ENCODE results near the gene PPA1. TPM values are rescaled to one million over a fixed set of nuclear protein-coding genes. Genes with fewer than 3 reads are reported as not detected.
A peak's percentile ranks its signal among the peaks of the same experiment; 100 is the strongest.
"Not testable (repeated sequence)": the region's sequence is repeated elsewhere in the genome, so short reads cannot be mapped to it uniquely, and the experiment has no call there.

Gene PPA1
- total RNA-seq, 8 experiments from 2014 or later: 113 to 213 (median 168) TPM

- H3K27ac ChIP-seq: no peak overlapping the region
- in situ Hi-C loops (cut with MboI; ENCODE audit: low pct_unique_long_range_greater_than_20kb in 2 of 9, low sequenced_read_pairs in 9 of 9, unreplicated experiment in 9 of 9): loop anchor here in 2 of 9 experiments (25.0 kb wide), 1 partner anchor 115 kb away; no protein-coding TSS in a partner anchor
- peaks cover 0 to 2% of the 10 kb centered on the region in 2 donors for H3K4me1 ChIP-seq (replicated peaks in 1 of 2)
- ATAC-seq (replicated peaks in 6 of 8): peak in 1 of 8 experiments; percentile 49
- no peak overlapping the region for H3K4me3 ChIP-seq
- 30 to 86% (median 77%) methylated on average over 1 to 6 of the region's 6 CpGs for WGBS, 10 experiments
Measured at GRCh38 chr10:70247360-70247759, 14.1 kb upstream of the PPA1 start.

GRCh38 chr10:70241081-70241480 lies 7.9 kb upstream of the PPA1 start:
- H3K4me1 ChIP-seq (replicated peaks in 1 of 2): no peaks in the 10 kb centered on the region
- H3K4me3 ChIP-seq: no peak overlapping the region
- in situ Hi-C loops (cut with MboI; ENCODE audit: low pct_unique_long_range_greater_than_20kb in 2 of 9, low sequenced_read_pairs in 9 of 9, unreplicated experiment in 9 of 9): loop anchor here in 2 of 9 experiments (25.0 kb wide), 1 partner anchor 121 kb away; no protein-coding TSS in a partner anchor
- no peak overlapping the region for H3K27ac ChIP-seq
- no peak for ATAC-seq (replicated peaks in 6 of 8)
- WGBS, 10 experiments: 33 to 100% (median 83%) methylated on average over 1 to 3 of the region's 3 CpGs; no CpG with 5 or more reads in 4 of the 10 experiments

- in situ Hi-C loops (cut with MboI; ENCODE audit: low pct_unique_long_range_greater_than_20kb in 2 of 9, low sequenced_read_pairs in 9 of 9, unreplicated experiment in 9 of 9): loop anchor here in 2 of 9 experiments (25.0 kb wide), 1 partner anchor 122 kb away; no protein-coding TSS in a partner anchor
- not testable (repeated sequence) for H3K27ac ChIP-seq; ATAC-seq (replicated peaks in 6 of 8); H3K4me3 ChIP-seq; H3K4me1 ChIP-seq (replicated peaks in 1 of 2)
- no CpG with 5 or more reads among the region's 21 CpGs for WGBS, 10 experiments
Measured at GRCh38 chr10:70239986-70240385, 6.8 kb upstream of the PPA1 start.

- 77% methylated on average over 5 of the region's 55 CpGs; no CpG with 5 or more reads in 9 of the 10 experiments for WGBS, 10 experiments
- in situ Hi-C loops (cut with MboI; ENCODE audit: low pct_unique_long_range_greater_than_20kb in 2 of 9, low sequenced_read_pairs in 9 of 9, unreplicated experiment in 9 of 9): loop anchor here in 2 of 9 experiments (25.0 kb wide), 1 partner anchor 123 kb away; no protein-coding TSS in a partner anchor
- not testable (repeated sequence) for ATAC-seq (replicated peaks in 6 of 8)
Measured at GRCh38 chr10:70239077-70239976, 6.1 kb upstream of the PPA1 start.

GRCh38 chr10:70237958-70238536 lies 4.8 kb upstream of the PPA1 start:
- in situ Hi-C loops (cut with MboI; ENCODE audit: low pct_unique_long_range_greater_than_20kb in 2 of 9, low sequenced_read_pairs in 9 of 9, unreplicated experiment in 9 of 9): loop anchor here in 2 of 9 experiments (25.0 kb wide), 1 partner anchor 124 kb away; no protein-coding TSS in a partner anchor
- WGBS, 10 experiments: 60 to 86% (median 75%) methylated on average over 1 to 3 of the region's 6 CpGs; no CpG with 5 or more reads in 6 of the 10 experiments
- H3K4me3 ChIP-seq; ATAC-seq (replicated peaks in 6 of 8); H3K27ac ChIP-seq: not testable (repeated sequence)
- peaks cover 7 to 14% of the 10 kb centered on the region in 2 donors for H3K4me1 ChIP-seq (replicated peaks in 1 of 2)

More at GRCh38 chr10:70239077-70239976, 6.1 kb upstream of the PPA1 start:
- not testable (repeated sequence) for H3K4me1 ChIP-seq (replicated peaks in 1 of 2); H3K27ac ChIP-seq; H3K4me3 ChIP-seq

GRCh38 chr10:70234668-70235447 lies 1.6 kb upstream of the PPA1 start:
- in situ Hi-C loops (cut with MboI; ENCODE audit: low pct_unique_long_range_greater_than_20kb in 2 of 9, low sequenced_read_pairs in 9 of 9, unreplicated experiment in 9 of 9): loop anchor here in 2 of 9 experiments (25.0 kb wide), 1 partner anchor 127 kb away; no protein-coding TSS in a partner anchor
- peak in 2 of 8 experiments; percentile 6 to 16 for ATAC-seq (replicated peaks in 6 of 8)
- Histone ChIP-seq H3K4me1 (replicated peaks in 1 of 2) (peaks cover 12 to 26% of the 10 kb centered on the region in 2 donors), H3K27ac (no peak overlapping the region), H3K4me3 (no peak overlapping the region)
- WGBS, 10 experiments: 0 to 100% (median 86%) methylated on average over 1 to 14 of the region's 18 CpGs; no CpG with 5 or more reads in 1 of the 10 experiments

GRCh38 chr10:70233939-70234300 lies 691 bp upstream of the PPA1 start:
- in situ Hi-C loops (cut with MboI; ENCODE audit: low pct_unique_long_range_greater_than_20kb in 2 of 9, low sequenced_read_pairs in 9 of 9, unreplicated experiment in 9 of 9): loop anchor here in 2 of 9 experiments (25.0 kb wide), 1 partner anchor 128 kb away; no protein-coding TSS in a partner anchor
- Histone ChIP-seq H3K4me3 (peak overlapping the region; percentile 64 to 85 (median 78)), H3K27ac (peak overlapping the region; percentile 74 to 83), H3K4me1 (replicated peaks in 1 of 2) (peaks cover 12 to 26% of the 10 kb centered on the region in 2 donors)
- WGBS, 10 experiments: 0 to 22% (median 4%) methylated on average over 1 to 4 of the region's 8 CpGs; no CpG with 5 or more reads in 6 of the 10 experiments
- no peak for ATAC-seq (replicated peaks in 6 of 8)

GRCh38 chr10:70232859-70233108 lies 445 bp downstream of the PPA1 start:
- no peak for ATAC-seq (replicated peaks in 6 of 8)
- Histone ChIP-seq H3K27ac (peak overlapping the region; percentile 52 to 70), H3K4me3 (peak overlapping the region; percentile 64 to 85 (median 78)), H3K4me1 (replicated peaks in 1 of 2) (peaks cover 12 to 26% of the 10 kb centered on the region in 2 donors)
- 0 to 7% (median 0%) methylated on average over 1 to 7 of the region's 18 CpGs; no CpG with 5 or more reads in 4 of the 10 experiments for WGBS, 10 experiments
- in situ Hi-C loops (cut with MboI; ENCODE audit: low pct_unique_long_range_greater_than_20kb in 2 of 9, low sequenced_read_pairs in 9 of 9, unreplicated experiment in 9 of 9): loop anchor here in 2 of 9 experiments (25.0 kb wide), 1 partner anchor 130 kb away; no protein-coding TSS in a partner anchor

- H3K4me3 ChIP-seq: peak overlapping the region; percentile 64 to 85 (median 78)
- peak in 7 of 8 experiments; percentile 1 to 15 (median 9) for ATAC-seq (replicated peaks in 6 of 8)
- in situ Hi-C loops (cut with MboI; ENCODE audit: low pct_unique_long_range_greater_than_20kb in 2 of 9, low sequenced_read_pairs in 9 of 9, unreplicated experiment in 9 of 9): loop anchor here in 2 of 9 experiments (25.0 kb wide), 1 partner anchor 130 kb away; no protein-coding TSS in a partner anchor
- H3K4me1 ChIP-seq (replicated peaks in 1 of 2): peaks cover 12 to 26% of the 10 kb centered on the region in 2 donors
- peak overlapping the region in 1 of 2 donors; percentile 70 for H3K27ac ChIP-seq
- WGBS, 10 experiments: 0 to 22% (median 1%) methylated on average over 2 to 36 of the region's 39 CpGs; no CpG with 5 or more reads in 1 of the 10 experiments
Measured at GRCh38 chr10:70232155-70232858, 922 bp downstream of the PPA1 start.

- ATAC-seq (replicated peaks in 6 of 8): no peak
- WGBS, 10 experiments: 25 to 80% (median 59%) methylated on average over 1 of the region's 1 CpG; no CpG with 5 or more reads in 4 of the 10 experiments
- Histone ChIP-seq H3K4me1 (replicated peaks in 1 of 2) (peaks cover 5 to 12% of the 10 kb centered on the region in 2 donors), H3K4me3 (no peak overlapping the region), H3K27ac (no peak overlapping the region)
- in situ Hi-C loops (cut with MboI; ENCODE audit: low pct_unique_long_range_greater_than_20kb in 2 of 9, low sequenced_read_pairs in 9 of 9, unreplicated experiment in 9 of 9): loop anchor here in 3 of 9 experiments (10.0 to 25.0 kb wide), 2 partner anchors 134 to 136 kb away; no protein-coding TSS in a partner anchor
Measured at GRCh38 chr10:70228491-70228890, 4.7 kb downstream of the PPA1 start.

- Histone ChIP-seq H3K4me1 (replicated peaks in 1 of 2) (peaks cover 5 to 12% of the 10 kb centered on the region in 2 donors), H3K4me3 (no peak overlapping the region), H3K27ac (no peak overlapping the region)
- ATAC-seq (replicated peaks in 6 of 8): peak in 2 of 8 experiments; percentile 12 to 26
- in situ Hi-C loops (cut with MboI; ENCODE audit: low pct_unique_long_range_greater_than_20kb in 2 of 9, low sequenced_read_pairs in 9 of 9, unreplicated experiment in 9 of 9): loop anchor here in 3 of 9 experiments (10.0 to 25.0 kb wide), 2 partner anchors 135 to 137 kb away; no protein-coding TSS in a partner anchor
- WGBS, 10 experiments: 24 to 100% (median 77%) methylated on average over 1 to 3 of the region's 3 CpGs
Measured at GRCh38 chr10:70227548-70228320, 5.5 kb downstream of the PPA1 start.
